Stimulated activated naive CD8-positive, alpha-beta T cell treated with anti-CD3 and anti-CD28 coated beads, Interleukin-15, Interleukin-2, amounts not matched to agents 100 U/mL and 50 U/mL, for 24 hours (primary cell): ENCODE results near the gene PSPN.
"Not testable (repeated sequence)": the region's sequence is repeated elsewhere in the genome, so short reads cannot be mapped to it uniquely, and the experiment has no call there.

Experiments
- ATAC-seq: fragments of 150-1000 bp; cut with Tn5 transposase; one replicate; pipeline ENCODE4 v1.10.0; 2021
- DNase-seq: peaks from one replicate; pipeline ENCODE4 v3.0.0; 2021

Gene PSPN

DNA sequence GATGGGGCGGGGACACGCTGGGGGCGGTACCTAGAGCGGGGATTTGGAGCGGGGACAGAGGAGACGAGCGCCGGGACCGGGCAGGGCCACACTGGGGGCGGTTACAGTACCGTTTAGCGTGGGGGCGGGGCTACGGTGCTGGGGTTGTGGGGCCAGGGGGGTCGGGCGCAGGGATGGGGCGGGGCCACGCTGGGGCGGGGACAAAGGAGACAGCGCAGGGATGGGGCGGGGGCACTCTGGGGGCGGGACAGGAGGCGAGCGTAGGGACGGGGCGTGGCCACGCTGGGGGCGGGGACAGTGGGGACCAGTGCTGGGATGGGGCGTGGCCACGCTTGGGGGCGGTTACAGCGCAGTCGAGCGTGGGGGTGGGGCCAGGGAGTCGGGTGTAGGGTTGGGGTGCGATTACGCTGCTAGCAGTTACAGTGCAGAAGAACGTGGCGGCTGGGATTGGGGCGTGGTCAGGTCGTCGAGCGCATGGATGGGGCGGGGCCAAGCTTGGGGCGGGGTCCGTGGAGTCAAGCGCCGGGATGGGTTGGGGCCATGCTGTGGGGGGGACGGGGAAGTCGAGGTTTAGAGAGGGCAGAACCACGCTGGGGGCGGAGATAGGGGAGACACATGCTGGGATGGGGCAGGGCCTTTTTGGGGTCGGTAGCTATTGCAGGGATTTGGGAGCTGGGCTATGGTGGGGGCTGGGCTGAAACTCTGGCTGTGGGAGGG lies 2.5 kb downstream of the PSPN start:
- ATAC-seq (peak; percentile 74), DNase-seq (peak; percentile 100)

DNA sequence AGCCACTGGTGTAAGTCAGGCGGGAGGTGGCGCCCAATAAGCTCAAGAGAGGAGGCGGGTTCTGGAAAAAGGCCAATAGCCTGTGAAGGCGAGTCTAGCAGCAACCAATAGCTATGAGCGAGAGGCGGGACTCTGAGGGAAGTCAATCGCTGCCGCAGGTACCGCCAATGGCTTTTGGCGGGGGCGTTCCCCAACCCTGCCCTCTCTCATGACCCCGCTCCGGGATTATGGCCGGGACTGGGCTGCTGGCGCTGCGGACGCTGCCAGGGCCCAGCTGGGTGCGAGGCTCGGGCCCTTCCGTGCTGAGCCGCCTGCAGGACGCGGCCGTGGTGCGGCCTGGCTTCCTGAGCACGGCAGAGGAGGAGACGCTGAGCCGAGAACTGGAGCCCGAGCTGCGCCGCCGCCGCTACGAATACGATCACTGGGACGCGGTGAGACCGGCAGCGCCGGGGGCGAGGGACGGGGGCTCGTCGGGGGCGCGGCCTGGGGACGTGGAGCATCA lies 3.1 kb downstream of the PSPN start, which contains the start of gene ALKBH7:
TSS of gene ALKBH7 (plus strand) at position 201 of the 502 bp plus-strand sequence. CDS start at position 228, 27 bp downstream.
- ATAC-seq (peak; percentile 85), DNase-seq (peak; percentile 94)

DNA sequence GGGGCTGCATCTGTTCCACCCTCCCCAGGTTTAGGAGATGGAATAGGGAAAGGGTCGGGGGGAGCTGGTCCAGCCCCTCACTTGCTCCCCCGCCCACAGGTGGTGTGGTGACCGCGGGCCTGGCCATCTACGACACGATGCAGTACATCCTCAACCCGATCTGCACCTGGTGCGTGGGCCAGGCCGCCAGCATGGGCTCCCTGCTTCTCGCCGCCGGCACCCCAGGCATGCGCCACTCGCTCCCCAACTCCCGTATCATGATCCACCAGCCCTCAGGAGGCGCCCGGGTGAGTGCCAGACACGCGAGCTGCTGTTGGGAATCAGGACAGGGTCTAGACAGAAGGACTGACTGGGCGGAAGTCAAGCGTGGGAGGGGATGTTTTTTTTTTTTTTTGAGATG lies 11.4 kb downstream of the PSPN start:
- DNase-seq = no peak
- no peak for ATAC-seq

DNA sequence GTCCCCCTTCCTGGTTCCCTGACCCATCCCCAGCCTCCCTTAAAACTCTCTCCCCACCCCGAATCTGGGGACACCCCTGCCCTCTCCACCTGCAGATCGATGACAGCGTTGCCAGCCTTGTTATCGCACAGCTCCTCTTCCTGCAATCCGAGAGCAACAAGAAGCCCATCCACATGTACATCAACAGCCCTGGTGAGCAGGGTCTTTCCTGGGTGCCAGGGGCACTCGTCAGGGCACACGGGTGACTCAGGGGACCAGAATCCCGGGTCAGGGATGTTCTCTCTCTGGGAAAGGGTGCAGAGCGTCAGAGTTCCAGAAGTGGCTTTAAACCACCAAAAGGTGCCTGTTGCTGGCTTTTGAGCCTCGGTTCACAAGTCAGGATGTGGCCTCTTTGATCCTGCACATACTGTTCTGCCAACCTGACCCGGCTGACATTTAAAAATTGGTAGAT lies 13.4 kb downstream of the PSPN start:
- DNase-seq (peak; percentile 43), ATAC-seq (peak; percentile 50)

DNA sequence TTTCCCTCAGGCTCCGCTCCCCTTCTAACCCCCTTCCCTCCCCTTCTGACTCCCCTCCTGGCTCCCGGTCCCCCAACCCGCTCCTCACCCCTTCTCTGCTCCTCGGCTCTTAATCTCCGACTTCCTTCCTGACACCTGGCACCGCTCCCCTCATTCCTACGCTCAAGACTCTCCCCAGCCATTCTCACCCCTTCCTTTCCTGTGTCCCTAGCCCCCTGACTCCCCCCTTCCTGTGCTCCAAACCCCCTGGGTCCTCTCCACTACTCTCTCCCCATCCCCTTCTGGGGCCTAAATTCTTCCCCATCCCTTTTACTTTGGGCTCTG lies 13.7 kb downstream of the PSPN start:
- ATAC-seq (no peak), DNase-seq (no peak)

DNA sequence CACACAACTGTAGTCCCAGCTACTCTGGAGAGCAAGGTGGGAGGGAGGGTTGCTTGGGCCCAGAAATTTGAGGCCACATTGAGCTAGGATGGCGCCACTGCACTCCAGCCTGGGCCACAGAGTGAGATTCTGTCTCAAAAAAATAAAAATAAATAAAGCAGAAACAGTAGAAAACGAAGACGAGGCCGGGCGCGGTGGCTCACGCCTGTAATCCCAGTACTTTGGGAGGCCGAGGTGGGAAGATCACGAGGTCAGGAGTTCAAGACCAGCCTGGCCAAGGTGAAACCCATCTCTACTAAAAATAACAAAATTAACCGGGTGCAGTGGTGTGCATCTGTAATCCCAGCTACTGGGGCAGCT lies 14.9 kb downstream of the PSPN start:
- DNase-seq, ATAC-seq: not testable (repeated sequence)

DNA sequence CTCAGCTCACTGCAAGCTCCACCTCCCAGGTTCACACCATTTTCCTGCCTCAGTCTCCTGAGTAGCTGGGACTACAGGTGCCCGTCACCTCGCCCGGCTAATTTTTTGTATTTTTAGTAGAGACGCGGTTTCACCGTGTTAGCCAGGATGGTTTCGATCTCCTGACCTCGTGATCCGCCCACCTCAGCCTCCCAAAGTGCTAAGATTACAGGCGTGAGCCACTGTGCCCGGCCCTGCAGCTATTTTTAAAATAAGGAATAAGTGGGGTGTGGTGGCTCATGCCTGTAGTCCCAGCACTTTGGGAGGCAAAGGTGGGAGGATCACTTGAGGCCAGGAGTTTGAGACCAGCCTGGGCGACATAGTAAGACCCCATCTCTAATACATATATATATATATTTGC lies 15.3 kb downstream of the PSPN start:
- ATAC-seq = not testable (repeated sequence)

DNA sequence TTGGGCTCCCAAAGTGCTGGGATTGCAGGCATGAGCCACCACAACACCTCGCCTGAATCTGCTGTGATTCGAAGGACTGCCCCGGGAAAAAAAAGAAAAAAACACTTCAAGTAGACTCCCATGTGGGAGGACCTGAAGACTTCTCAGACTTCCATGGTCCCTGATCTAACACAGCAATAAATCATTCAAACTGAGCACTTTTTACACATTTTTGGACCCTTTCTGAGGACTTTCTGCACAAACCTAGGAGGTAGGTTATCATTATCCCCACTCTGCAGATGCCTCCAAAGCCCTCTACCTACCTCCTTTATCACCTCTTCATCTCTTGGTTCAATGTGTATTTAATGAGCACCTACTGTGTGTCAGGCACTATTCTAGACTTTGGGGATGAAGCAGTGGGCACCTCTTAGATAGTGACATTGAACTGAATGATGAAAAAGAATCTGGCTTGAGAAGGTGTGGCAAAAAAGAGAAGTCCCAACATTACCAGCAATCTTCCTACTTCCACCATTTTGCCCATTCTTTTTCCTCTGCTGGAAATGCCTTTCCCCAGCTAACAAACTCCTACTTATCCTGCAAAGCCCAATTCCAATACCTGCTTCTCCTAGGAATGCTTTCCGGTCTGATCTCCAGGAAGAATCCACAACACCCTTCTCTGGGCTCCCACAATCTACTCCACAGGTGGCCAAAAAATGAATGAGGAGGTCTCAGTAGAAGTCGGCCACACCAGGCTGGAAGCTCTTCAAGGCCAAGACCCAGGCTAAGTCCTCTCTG lies 16.0 kb downstream of the PSPN start:
- DNase-seq (no peak), ATAC-seq (no peak)

More for the DNA sequence above, 15.3 kb downstream of the PSPN start:
- DNase-seq = not testable (repeated sequence)

DNA sequence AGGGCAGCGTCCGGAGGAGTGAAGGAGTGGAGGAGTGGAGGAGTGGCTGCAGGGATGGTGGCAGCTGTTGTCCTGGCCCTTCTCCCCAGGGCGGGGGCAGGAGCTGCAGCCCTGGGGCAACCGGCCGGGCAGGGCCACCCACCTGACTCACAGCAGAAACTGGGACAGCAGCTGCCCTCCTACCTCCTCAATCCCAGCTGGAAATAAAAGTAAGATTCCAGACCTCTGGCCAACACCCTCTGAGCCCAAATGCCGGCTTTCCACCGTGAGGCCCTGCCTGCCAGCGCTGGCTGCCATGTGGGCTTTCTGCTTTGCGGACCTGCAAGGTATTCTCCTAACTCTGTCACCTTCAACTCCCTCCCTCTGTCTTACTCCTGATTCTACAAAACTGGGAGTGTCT lies 17.7 kb downstream of the PSPN start:
- DNase-seq = no peak
- ATAC-seq = no peak

DNA sequence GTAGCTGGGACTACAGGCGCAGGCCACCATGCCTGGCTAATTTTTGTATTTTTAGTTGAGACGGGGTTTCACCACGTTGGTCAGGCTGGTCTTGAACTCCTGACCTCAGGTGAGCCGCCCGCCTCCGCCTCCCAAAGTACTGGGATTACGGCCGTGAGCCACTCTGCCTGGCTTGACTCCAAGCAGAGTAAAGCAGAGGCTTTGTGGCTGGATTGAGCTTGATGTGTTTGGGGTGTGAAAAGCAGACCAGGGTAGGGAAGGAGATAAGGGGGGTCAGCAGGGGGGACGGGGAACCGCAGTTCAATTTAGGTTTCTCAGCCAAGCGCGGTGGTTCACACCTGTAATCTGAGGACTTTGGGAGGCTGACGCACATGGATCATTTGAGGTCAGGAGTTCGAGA lies 18.6 kb downstream of the PSPN start:
- ATAC-seq (no peak), DNase-seq (no peak)

DNA sequence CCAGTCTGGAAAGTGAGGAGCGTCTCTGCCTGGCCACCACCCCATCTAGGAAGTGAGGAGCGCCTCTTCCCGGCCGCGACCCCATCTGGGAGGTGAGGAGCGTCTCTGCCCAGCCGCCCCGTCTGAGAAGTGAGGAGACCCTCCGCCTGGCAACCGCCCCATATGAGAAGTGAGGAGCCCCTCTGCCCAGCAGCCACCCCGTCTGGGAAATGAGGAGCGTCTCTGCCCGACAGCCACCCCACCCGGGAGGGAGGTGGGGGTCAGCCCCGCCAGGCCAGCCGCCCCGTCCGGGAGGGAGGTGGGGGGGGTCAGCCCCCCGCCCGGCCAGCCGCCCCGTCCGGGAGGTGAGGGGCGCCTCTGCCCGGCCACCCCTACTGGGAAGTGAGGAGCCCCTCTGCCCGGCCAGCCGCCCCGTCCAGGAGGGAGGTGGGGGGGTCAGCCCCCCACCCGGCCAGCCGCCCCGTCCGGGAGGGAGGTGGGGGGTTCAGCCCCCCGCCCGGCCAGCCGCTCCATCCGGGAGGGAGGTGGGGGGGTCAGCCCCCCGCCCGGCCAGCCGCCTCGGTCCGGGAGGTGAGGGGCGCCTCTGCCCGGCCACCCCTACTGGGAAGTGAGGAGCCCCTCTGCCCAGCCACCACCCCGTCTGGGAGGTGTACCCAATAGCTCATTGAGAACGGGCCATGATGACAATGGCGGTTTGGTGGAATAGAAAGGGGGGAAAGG lies 20.3 kb downstream of the PSPN start:
- DNase-seq, ATAC-seq: not testable (repeated sequence)

DNA sequence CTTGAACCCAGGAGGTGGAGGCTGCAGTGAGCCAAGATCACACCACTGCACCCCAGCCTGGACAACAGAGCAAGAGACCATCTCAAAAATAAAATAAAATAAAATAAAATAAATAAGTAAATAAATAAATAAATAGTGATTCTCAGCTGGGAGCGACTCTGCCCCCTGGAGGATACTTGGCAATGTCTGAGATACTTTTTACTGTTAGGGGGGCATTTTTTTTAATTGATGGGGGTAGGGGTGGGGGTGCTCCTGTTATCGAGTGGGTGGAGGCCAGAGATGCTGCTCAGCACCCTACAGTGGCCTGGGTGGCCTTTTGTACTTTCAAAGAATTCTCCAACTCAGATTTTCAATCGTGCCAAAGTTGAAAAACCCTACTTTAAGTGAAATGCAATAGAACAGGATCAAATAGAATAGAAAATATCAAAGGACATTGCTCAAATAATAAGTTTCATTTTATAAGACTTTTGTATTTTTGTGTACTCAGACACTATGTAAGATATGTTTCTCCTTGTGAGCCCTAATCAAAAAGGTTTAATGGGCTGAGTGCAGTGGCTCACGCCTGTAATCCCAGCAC lies 21.5 kb downstream of the PSPN start:
- no peak for DNase-seq
- no peak for ATAC-seq

DNA sequence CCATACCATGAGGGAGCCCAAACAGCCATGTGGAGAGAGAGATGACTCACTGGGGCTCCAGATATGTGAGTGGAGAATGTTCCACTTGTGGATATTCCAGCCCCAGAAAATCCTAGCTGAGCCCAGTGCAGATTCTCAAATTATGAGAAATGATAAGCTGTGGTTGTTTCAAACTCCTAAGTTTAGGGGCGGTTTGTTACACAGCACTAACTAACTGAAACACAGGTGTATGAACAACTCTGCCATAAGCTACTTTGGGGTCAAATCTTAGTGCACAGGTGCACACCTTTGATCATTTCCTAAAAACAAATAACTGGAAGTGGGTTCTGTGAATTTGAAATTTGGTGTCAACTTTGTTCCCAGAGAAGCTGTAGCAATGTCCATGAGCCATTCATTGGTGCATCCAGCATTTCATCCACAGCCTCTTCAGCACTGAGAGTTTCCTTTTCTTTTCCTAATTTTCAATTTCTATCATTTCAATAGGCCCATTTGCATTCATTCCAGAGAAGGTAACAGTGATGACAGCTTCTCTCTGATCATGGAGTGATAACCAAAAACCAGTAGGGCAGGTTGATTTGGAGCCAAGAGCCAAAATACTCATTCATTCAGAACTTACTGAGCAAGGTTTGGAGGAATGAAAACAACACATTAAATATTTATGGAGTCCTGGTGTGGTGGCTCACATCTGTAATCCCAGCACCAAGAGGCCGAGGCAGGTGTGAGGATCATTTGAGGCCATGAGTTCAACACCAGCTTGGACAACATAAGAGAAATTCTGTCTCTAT lies 23.2 kb downstream of the PSPN start:
- DNase-seq (no peak), ATAC-seq (no peak)

DNA sequence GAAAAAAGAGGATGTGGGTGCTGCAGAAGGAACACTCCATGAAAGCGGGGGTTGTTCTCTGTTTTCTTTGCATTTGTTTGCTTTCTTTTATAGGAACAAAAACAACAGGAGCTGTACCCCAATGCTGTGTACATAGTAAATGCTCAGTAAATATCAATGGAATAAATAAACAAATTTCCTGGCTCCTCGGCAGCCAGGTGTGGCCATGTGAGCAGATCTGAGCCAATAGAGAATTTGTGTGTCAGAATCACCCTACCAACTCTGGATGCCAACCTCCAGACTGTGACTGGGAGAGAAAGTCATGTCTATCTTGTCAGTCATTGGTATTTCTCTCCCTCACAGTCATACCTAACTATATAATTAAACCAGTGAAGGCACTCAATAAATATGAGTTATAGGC lies 25.0 kb downstream of the PSPN start:
- DNase-seq (no peak), ATAC-seq (no peak)

DNA sequence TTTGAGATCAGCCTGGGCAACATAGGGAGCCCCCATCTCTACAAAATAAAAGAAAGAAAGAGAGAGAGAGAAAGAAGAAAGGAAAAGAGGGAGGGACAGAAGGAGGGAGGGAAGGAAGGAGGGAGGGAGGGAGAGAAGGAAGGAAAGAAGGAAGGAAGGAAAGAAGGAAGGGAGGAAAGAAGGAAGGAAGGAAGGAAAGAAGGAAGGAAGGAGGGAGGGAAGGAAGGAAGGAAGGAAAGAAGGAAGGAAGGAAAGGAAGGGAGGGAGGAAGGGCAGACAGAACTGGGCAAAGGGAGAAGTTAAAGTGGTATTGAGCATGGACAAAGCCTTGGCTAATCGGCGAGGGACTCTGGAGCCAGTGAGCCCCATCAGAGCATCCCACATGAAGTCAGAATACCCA lies 26.5 kb downstream of the PSPN start:
- ATAC-seq, DNase-seq: not testable (repeated sequence)

DNA sequence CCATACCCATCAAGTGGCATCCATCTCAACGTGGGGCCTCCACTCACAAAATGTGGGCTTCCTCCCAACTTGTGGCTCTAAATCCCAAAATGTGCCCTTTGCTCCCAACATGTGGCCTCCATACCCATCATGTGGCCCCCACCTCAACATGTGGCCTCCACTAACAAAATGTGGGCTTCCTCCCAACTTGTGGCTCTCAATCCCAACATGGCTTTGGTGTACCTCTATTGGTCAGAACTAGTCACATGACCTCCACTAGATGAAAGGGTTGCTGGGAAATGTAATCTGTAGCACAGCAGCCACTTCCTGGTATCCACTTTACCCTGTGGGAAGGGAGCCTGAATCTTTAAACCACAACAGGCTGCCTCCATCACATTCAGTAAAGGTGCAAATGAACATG lies 32.3 kb downstream of the PSPN start:
- ATAC-seq = no peak
- DNase-seq = no peak

DNA sequence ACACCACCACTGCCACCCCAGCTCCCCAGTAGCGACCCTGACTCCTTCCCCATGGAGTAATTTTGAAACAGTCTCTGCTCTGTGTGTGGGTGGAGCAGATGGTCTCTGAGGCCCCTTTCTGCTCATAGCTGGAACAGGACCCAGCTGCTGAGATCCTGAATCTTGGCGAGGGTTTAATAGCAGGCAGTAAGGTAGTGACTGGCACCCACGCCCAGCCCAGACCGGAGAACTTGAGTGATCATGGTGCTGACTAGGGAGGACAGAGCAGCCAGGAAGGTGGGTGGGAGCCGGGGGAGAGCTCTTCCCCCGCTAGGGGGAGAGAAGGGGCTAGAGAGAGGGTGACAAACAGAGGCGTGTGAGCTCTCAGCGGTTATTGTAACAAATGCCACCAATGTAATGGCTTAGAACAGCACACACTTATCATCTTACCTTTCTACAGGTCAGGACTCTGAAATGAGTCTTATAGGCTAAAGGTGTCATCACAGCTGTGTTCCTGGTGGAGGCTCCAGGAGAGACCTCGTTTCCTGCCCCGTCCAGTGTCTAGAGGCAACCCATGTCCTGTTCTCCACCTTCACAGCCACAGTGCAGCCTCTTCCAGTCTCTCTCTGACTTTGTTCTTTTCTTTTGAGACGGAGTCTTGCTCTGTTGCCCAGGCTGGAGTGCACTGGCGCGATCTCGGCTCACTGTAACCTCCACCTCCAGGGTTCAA lies 35.1 kb downstream of the PSPN start:
- ATAC-seq (peak; percentile 52), DNase-seq (no peak)

DNA sequence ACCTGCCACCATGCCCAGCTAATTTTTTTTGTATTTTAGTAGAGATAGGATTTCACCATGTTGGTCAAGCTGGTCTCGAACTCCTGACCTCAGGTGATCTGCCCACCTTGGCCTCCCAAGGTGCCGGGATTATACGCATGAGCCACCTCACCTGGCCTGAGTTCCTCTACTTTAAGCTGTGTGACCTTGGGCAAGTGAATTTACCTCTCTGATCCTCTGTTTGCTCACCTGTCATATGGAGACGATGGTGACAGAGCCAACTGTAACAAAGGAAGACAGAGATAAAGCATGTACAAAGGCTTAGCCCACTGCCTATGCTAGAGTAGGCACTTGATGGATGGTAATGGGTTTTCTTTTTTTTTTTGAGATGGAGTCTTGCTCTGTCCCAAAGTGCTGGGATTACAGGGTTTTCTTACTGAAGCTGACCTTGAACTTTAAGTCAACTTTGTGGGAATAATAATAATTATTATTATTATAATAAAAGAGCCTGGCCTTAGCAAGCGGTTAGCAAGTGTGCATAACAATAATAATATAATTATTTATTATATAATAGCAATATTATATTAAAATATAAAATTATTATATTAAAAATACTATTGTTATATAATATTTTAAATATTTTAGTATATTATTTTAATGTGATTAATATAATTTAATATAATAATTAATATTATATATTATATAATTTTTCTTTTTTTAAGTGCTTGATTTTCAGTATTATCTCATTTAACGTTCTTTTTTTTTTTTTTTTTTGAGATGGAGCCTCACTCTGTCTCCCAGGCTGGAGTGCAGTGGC lies 41.0 kb downstream of the PSPN start:
- DNase-seq (no peak), ATAC-seq (no peak)

DNA sequence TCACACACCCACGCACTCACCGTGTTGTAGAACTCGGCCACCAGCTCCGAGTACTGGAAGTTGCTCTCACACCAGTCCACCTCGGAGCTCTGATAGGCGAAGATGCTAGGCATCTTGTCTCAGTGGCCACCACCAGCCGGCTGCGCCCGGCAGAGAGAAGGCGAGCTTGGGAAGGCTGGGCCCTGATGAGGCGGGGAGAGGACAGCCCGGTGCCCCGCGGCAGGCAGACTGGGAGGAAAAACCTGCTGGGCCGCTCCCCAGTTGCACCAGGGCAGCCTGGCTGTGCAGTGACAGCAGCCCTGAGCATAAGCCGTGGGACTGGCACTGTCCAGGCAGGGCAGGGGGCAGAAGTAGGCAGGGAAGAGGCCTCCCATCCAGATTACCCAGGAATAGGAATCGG lies 42.3 kb downstream of the PSPN start, which contains the start of gene ACER1:
TSS of gene ACER1 (minus strand) at position 174 of the 400 bp plus-strand sequence. CDS start at position 113, 61 bp downstream.
- no peak for ATAC-seq
- no peak for DNase-seq

DNA sequence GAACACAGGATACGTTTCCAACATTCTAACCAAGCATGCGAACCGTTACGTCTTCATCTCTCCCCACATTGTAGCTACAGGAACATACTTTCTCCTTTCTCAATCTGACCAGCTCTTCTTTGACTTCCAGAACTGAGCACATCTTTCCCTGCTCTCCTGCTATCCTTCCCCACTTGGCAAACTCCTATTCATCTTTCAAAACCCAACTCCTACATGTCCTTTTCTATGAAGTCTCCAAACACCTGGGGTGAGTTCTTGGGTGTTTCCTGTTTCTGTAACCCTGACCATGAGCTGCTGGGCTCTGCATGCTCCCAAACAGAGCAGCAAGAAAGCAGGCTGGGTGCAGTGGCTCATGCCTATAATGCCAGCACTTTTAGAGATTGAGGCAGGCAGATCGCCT lies 48.9 kb downstream of the PSPN start:
- DNase-seq (no peak), ATAC-seq (no peak)
